Hindlimb muscle (tissue), 1 donor: ENCODE data around the gene RABGGTB. TPM values are rescaled to one million over a fixed set of nuclear protein-coding genes. Genes with fewer than 3 reads are reported as not detected.
"Not testable (repeated sequence)": the region's sequence is repeated elsewhere in the genome, so short reads cannot be mapped to it uniquely, and the experiment has no call there.

ENCODE experiments used
- DNase-seq: peaks from one replicate; pipeline ENCODE4 v3.0.0-alpha.2; 2013
- polyA plus RNA-seq: library from polyadenylated mRNA; unstranded; fragments of 120-200 nt; gene quantifications from one replicate; pipeline ENCODE4 v1.2.1, GENCODE V29; 2013; ENCODE audit not compliant: insufficient read length

The RABGGTB gene
- polyA plus RNA-seq, 1 donor = 76.3 TPM

DNA sequence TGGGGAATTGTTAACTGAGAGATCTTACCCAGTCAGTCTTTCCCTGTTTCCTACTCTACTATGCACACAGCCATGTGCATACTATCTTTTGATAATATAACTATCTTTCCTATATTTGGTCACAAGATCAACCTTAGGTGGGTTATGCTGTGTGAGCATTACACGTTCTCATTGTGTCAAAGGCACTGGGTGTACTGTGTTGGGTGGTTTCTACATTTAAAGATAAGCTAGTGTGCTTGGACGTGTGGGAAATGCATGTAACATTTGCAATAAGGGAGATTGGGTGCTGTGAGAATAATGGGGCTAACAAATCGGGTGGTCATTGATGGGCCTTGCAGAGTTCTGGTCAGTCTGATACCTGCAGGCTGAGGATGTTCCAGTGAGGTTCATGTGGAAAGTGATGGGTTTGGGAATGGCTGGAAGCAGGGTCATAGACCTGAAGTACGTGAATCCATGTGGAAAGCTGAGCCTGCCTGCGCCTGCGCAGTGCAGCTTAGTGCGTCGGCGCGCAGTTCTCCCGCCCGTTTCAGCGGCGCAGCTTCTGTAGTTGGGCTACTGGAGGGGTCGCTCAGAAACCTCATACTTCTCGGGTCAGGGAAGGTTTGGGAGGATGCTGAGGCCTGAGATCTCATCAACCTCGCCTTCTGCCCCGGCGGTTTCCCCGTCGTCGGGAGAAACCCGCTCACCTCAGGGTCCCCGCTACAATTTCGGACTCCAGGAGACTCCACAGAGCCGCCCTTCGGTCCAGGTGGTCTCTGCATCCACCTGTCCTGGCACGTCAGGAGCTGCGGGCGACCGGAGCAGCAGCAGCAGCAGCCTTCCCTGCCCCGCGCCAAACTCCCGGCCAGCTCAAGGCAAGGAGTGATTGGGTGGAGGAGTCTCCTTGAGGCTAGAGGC lies 10.6 kb downstream of the RABGGTB start, which contains the start of gene MSH4:
MSH4 (plus strand) TSS at position 507 of the 897 bp plus-strand sequence; CDS start at position 611, 104 bp downstream.
- DNase-seq = no peak

DNA sequence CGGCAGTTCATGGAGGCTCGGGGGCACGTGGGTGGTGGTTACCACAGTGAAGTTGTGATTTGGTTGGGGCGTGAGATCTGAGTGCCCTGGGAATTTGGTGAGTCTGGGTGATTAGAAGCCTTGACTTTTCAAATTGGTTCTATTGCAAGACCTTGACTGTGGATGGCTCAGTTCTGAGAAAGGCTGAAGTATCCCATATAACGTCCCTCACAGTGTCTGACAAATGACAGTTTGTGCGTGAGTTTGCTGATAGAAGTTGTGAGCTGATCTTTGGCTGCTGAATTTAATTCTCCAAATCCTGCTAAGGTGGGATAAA lies 11.2 kb downstream of the RABGGTB start:
- DNase-seq = no peak

DNA sequence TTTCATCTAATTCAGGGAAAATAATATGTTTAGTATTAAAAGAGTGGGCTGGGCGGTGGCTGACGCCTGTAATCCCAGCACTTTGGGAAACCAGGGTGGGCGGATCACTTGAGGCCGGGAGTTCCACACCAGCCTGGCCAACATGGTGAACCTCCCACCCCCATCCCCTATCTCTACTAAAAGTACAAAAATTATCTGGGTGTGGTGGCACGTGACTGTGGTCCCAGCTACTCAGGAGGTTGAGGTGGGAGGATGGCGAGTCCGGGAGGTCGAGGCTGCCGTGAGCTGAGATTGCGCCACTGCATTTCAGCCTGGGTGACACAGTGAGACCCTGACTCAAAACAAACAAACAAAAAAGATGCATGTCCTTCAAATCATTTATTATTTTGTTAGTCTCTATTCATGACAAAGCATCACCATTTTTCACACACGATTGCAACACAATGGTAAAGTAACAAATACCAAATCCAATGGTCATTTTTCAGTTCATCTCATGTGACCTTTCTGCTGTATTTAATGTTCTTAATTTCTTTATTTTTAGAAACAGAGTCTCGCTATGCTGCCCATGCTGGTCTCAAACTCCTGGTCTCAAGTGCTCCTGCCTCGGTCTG lies 11.7 kb downstream of the RABGGTB start:
- DNase-seq = no peak

DNA sequence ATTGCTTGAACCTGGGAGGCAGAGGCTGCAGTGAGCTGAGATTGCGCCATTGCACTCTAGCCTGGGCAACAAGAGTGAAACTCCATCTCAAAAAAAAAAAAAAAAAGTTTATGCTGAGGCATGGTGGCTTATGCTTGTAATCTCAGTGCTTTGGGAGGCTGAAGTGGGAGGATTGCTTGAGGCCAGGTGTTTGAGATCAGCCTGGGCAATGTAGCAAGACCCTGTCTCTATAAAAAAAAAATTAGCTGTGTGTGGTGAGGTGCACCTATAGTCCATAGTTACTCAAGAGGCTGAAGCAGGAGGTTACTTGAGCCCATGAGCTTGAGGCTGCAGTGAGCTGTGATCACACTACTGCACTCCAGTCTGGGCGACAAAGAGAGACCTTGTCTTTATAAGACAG lies 15.4 kb downstream of the RABGGTB start:
- DNase-seq = not testable (repeated sequence)

DNA sequence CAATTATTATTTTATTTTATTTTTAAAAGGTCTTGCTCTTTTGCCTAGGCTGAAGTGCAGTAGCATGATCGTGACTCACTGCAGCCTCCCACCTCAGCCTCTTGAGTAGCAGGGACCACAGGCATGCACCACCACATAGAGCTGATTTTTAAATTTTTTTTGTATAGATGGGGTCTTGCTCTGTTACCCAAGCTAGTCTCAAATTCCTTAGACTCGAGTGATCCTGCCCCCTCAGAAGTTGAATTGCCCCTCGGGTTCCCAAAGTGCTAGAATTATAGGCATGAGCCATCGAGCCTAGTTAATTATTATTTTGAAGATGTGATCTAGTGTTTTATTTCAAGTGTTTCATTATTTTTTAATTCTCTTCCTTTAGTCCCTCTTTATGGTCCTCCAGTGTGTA lies 22.9 kb downstream of the RABGGTB start:
- DNase-seq = no peak

DNA sequence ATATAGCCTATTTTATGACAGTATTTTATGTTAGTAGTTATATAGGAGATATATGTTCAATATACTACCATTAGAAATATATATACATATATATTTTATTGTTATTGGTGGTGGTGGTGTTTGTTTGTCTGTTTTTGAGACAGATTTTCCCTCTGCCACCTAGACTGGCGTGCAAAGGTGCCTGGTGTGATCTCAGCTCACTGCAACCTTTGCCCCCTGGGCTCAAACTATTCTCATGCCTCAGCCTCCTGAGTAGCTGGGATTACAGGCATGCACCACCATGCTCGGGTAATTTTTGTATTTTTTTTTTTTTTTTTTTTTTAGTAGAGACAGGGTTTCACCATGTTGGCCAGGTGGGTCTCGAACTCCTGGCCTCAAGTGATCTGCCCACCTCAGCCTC lies 24.1 kb downstream of the RABGGTB start:
- not testable (repeated sequence) for DNase-seq

DNA sequence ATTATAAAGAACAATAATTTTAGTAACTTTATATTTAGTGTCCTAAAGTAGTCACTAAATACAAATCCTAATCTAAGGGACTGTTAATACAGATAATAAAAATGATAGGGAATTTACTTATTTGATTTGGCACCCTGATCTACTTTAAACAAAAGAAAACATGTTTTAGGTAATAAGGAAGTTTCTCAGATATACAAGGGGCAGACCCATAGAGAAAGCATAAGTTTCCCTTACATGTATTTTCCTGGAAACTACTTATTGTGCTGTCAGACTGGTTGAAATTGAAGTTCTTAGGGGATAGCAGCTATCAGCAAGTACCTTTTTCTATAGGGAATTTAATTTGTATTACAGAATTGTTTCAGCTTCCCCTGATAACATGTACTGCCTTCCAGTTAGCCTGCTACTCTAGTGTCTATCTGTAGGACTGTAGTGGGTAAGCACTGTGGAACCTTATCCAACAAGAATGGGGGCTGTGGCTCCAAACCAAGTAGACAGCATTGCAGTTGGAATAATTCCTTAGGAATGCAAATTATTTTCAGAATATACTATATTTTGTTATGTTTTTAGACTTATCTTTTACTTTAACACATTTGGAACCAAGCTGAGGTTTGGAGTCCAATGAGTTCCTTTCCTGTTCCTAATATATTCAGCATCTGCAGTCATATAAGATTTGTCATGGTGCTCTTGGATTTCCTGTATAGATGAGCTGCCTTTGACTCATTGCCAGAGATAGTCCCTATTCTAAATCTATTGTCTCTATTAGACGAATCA lies 25.3 kb downstream of the RABGGTB start:
- no peak for DNase-seq

DNA sequence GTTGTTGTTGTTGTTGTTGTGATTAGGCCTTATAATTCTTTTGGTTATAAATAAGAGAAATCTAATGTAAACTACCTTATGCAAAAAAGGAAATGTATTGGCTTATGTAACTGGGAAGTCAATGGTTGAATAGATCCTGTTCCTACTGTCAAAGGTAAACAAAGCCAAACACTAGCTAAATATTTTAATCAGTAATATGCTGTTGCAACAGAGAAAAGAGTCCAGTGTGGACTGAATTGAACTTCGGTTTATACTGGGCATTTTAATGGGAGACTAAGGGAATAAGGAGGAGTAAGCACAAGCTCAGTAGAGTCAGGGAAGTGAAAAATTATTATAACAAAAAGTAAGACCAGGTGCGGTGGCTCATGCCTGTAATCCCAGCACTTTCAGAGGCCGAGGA lies 26.0 kb downstream of the RABGGTB start:
- DNase-seq = no peak

DNA sequence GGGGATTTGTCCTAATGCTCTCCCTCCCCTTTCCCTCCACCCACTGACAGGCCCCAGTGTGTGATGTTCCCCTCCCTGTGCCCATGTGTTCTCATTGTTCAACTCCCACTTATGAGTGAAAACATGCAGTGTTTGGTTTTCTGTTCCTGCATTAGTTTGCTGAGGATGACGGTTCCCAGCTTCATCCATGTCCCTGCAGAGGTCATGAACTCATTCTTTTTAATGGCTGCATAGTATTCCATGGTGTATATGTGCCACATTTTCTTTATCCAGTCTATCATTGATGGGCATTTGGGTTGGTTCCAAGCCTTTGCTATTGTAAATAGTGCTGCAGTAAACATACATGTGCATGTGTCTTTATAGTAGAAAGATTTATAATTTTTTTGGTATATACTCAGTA lies 37.5 kb downstream of the RABGGTB start:
- DNase-seq = not testable (repeated sequence)

DNA sequence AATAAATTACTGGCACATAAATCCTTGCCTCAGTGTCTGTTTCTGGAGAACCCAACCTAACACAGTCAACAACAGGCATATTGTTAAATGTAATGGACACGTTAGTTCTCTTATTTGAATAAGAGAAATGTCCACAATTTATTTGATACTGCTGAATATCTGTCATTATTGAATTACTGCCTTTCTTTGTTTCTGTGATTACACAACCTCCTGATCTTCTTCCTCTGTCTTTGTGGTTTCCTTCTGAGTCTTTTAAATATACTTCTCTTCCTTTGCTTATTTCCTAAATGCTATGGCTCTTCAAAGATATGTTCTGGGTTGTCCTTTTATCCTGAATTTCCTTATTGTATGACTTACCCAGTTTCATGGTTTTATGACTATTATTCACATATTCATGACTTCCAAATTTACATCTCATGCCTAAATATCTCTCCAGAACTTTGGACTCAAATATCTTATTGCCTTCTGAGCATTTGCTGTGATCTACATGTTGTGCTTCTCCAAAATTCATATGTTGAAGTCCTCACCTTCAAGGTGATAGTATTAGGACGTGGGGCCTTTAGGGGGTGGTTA lies 50.6 kb downstream of the RABGGTB start:
- DNase-seq = no peak

DNA sequence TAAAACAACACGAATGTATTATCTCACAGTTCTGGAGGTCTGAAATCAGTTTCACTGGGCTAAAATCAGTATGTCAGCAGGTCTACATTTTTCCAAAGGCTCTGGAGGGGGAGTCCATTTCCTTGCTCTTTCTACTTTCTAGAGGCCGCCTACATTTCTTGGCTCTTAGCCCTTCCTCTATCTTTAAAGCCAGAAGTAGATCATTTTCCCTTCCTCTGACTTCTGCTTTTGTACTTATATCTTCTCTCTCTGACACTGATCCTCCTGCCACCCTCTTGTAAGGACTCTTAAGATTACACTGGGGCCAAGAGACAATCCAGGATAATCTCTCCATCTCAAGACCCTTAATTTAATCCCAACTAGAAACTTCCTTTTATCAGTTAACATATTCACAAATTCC lies 52.0 kb downstream of the RABGGTB start:
- DNase-seq = no peak

DNA sequence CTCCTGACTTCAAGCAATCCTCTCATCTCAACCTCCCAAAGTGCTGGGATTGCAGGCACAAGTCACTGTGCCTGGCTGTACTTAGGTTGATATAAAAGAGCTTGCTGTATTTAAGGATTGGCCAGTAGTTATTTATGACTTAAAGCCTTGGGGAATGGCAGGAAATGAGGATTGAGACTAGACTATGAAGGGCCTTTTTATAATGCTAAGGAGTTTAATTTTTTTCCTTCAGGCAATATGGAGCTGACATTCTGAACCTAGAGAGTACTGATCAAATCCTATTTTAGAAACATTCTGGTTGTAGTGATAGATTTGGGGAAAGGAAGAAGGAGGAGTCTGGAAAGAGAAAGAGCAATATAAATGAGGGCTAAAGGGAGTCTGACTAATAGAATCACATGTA lies 55.4 kb downstream of the RABGGTB start:
- DNase-seq = no peak

Other genes with a start within 250 kb of the RABGGTB start
- gene SLC44A5, start 175.1 kb upstream of the RABGGTB start, polyA plus RNA-seq = 0.54 TPM
- gene ACADM, start 61.5 kb upstream of the RABGGTB start, polyA plus RNA-seq = 59.7 TPM
- 0.67 TPM for gene MSH4, start 10.6 kb downstream of the RABGGTB start, polyA plus RNA-seq
- gene ASB17, start 146.1 kb downstream of the RABGGTB start, polyA plus RNA-seq = not detected